ENCODE results near the gene LRRD1.
"Not testable (repeated sequence)": the region's sequence is repeated elsewhere in the genome, so short reads cannot be mapped to it uniquely, and the experiment has no call there.

The LRRD1 gene

DNA sequence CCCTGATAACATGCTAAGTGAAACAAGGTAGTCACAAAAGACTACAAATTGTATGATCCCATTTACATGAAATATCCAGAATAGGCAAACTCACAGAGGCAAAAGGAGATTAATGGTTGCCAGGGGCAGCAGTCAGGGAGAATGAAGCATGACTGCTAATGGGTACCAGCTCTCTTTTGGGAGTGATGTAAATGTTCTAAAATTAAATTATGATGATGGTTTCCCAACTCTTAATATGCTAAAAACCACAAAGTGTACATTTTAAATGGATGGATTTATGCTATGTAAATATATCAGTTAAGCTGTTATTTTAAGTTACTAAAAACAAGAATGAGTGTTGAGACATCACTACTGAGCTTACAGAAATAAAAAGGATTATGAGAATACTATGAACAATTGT lies 57.3 kb downstream of the LRRD1 start:
- no peak overlapping the region for H3K4me3 ChIP-seq (ENCODE audit: low read depth, low read length)
- TF ChIP-seq, protein P1, sequence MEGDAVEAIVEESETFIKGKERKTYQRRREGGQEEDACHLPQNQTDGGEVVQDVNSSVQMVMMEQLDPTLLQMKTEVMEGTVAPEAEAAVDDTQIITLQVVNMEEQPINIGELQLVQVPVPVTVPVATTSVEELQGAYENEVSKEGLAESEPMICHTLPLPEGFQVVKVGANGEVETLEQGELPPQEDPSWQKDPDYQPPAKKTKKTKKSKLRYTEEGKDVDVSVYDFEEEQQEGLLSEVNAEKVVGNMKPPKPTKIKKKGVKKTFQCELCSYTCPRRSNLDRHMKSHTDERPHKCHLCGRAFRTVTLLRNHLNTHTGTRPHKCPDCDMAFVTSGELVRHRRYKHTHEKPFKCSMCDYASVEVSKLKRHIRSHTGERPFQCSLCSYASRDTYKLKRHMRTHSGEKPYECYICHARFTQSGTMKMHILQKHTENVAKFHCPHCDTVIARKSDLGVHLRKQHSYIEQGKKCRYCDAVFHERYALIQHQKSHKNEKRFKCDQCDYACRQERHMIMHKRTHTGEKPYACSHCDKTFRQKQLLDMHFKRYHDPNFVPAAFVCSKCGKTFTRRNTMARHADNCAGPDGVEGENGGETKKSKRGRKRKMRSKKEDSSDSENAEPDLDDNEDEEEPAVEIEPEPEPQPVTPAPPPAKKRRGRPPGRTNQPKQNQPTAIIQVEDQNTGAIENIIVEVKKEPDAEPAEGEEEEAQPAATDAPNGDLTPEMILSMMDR (IDR thresholded peaks at IDR 0.05; ENCODE audit: low read depth, low read length), result no peak

DNA sequence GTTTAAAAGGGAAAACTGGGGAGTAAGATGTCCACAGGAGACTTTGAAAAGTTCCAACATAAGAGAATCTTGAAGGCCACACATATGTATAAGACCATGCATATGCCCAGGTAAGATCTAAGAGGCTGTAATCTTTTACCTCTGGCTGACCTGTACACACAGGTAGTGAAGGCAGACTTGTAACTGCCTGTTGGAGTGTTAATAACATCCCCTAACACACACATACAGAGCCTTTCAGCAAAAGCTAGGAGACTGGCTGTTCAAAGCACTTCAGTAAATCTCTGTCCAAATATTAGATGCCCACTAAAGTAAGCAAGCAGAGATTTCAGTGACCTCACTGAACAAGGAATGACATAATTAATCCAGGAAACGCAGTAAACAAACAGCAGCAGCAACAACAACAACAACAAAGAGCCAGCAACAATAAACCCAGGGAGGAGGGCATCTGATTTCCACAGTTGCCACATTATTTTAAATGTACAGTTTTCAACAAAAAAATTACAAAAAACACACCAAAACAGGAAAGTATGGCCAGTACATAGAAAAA lies 59.7 kb downstream of the LRRD1 start:
- TF ChIP-seq, protein P1 (IDR thresholded peaks at IDR 0.05; ENCODE audit: low read depth, low read length), result no peak
- H3K4me3 ChIP-seq (ENCODE audit: low read depth, low read length), result no peak overlapping the region

DNA sequence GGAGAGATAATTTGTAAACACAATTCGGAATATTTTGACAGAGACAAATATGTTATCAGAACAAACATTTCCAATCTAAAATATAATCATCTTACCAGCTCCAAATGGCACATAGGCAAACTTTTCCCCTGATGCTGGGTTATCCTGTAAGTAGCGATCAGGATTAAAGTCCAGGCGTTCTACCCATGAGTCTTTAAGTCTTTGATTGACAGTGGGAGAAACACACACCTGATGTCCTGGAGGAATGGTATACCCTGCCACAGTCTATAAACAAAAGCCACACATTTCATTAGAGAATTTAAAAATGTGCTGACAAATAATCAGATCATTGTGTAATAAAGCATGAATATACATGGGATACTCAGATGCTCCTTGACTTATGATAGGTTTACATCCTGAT lies 62.0 kb downstream of the LRRD1 start:
- no peak overlapping the region for H3K4me3 ChIP-seq (ENCODE audit: low read depth, low read length)
- TF ChIP-seq, protein P1 (IDR thresholded peaks at IDR 0.05; ENCODE audit: low read depth, low read length), result no peak

DNA sequence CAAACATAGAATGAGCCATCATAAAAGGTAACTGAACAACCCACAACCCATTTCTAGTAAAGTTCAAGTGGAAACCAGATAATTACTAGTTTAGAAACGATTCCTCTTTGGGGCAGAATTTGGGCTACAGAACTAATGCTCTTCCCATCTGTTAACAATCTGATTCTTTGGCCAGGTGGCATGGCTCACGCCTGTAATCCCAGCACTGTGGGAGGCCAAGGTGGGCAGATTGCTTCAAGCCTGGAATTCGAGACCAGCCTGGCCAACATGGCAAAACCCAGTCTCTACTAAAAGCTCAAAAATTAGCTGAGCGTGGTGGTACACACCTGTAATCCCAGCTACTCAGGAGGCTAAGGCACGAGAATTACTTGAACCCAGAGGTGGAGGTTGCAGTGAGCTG lies 63.1 kb downstream of the LRRD1 start:
- H3K4me3 ChIP-seq (ENCODE audit: low read depth, low read length), result no peak overlapping the region
- TF ChIP-seq, protein P1 (IDR thresholded peaks at IDR 0.05; ENCODE audit: low read depth, low read length), result no peak

DNA sequence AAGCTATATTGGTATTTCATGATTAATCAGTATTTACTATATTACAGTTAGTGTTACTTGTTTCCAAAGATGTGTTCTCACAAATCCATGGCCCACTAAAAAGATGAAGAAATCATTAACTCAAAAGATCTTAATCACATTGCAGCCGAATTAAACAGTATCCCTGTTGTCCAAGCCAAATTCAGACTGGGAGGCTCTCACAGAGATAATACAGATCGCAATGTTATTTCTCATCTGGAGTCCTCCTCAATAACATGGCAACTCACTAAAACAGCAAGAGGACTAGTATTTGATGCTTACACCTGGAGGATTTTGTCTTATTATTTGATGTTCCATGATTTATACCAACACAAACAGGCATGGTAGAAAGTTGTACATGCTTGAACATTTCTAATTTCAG lies 68.1 kb downstream of the LRRD1 start:
- no peak overlapping the region for H3K4me3 ChIP-seq (ENCODE audit: low read depth, low read length)
- TF ChIP-seq, protein P1 (IDR thresholded peaks at IDR 0.05; ENCODE audit: low read depth, low read length), result no peak

DNA sequence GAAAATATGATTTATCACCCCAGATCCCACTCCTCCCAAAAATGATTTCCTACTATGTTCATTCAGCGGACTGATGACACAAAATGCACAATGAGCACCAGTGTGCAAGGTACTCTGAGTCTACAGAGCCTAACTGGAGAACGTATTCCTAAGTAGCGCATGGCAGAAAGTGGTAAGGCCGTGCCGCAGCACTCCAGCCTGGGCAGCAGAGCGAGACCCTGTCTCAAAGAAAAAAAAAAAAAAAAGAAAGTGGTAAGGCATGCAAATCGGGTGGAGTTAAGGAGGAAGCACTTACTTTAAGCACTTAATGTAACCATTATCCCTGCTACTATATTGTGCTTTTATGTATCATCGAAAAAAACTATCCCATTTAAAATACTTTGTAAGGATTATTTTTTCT lies 70.1 kb downstream of the LRRD1 start:
- no peak overlapping the region for H3K4me3 ChIP-seq (ENCODE audit: low read depth, low read length)
- TF ChIP-seq, protein P1 (IDR thresholded peaks at IDR 0.05; ENCODE audit: low read depth, low read length), result no peak

DNA sequence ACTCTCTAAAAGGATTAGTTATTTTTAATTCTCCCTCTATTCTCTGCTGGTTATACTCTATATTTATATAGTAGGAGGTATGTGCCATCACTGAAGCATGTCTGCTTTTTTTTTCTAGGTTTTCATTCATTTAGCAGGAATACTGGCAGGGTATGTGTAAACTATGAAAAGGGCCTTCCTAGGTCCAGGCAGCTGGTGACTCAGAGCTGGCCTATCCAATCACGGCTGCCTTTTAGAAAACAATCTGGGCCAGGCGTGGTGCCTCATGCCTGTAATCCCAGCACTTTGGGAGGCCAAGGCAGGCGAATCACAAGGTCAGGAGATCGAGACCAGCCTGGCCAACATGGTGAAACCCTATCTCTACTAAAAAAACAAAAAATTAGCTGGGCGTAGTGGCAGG lies 76.1 kb downstream of the LRRD1 start:
- not testable (repeated sequence) for H3K4me3 ChIP-seq (ENCODE audit: low read depth, low read length)

DNA sequence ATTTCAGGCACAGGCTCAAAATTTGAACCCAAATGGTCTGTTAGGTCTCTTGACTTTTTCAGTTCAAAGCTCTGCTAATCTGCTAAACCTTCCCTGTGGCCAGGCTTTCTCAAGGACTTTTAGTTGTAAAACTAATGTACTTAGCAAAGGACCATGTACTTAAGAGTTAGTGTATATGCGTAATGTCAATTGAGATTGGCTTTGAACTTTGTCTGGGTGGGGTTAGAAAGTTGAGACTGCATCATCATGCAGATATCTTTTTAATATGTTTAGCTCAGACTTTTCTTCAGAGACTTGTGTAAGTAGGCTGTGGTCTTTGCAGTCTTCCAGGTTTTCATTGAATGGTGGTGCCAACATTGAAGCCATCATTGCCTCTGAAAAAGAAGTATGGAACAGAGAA lies 78.4 kb downstream of the LRRD1 start:
- no peak overlapping the region for H3K4me3 ChIP-seq (ENCODE audit: low read depth, low read length)
- TF ChIP-seq, protein P1 (IDR thresholded peaks at IDR 0.05; ENCODE audit: low read depth, low read length), result no peak

All from WI38 (cell line).